Measurements from ENCODE around the gene MYOT.

DNA sequence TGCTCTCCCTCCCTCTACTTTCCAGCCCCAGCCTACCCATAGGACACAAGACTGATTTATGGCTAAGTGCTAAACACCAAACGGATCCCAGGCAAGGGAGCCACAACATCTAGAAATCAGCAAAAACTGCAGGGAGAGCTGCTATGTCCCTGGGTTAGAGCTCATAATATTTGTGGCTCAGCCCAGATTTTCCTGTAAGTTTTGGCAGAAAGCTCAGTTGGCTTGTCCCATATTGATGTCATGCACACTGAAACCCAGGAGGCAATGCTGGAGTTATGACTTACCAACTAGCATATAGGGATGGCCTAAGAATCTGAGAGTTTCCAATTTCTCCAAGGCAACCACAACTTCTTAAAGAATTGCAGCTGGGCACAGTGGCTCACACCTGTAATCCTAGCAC lies 44.7 kb upstream of the MYOT start:
- TF ChIP-seq, protein P1, sequence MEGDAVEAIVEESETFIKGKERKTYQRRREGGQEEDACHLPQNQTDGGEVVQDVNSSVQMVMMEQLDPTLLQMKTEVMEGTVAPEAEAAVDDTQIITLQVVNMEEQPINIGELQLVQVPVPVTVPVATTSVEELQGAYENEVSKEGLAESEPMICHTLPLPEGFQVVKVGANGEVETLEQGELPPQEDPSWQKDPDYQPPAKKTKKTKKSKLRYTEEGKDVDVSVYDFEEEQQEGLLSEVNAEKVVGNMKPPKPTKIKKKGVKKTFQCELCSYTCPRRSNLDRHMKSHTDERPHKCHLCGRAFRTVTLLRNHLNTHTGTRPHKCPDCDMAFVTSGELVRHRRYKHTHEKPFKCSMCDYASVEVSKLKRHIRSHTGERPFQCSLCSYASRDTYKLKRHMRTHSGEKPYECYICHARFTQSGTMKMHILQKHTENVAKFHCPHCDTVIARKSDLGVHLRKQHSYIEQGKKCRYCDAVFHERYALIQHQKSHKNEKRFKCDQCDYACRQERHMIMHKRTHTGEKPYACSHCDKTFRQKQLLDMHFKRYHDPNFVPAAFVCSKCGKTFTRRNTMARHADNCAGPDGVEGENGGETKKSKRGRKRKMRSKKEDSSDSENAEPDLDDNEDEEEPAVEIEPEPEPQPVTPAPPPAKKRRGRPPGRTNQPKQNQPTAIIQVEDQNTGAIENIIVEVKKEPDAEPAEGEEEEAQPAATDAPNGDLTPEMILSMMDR (IDR thresholded peaks at IDR 0.05; ENCODE audit: low read depth, low read length, poor library complexity, severe bottlenecking) = no peak
- TF ChIP-seq EZH2phosphoT487 (IDR thresholded peaks at IDR 0.05; ENCODE audit: borderline replicate concordance, low read length) = no peak

All from DOHH2 (cell line).